HG02571 (cell line): ENCODE results near the gene TMEM235.
"Not testable (repeated sequence)": the region's sequence is repeated elsewhere in the genome, so short reads cannot be mapped to it uniquely, and the experiment has no call there.

Source experiments
- ATAC-seq: cut with Tn5 transposase; IDR thresholded peaks from one replicate; pipeline ENCODE4 v1.9.1; 2021; ENCODE audit warnings: mild to moderate bottlenecking, moderate library complexity; ENCODE audit not compliant: unreplicated experiment

TMEM235 gene

DNA sequence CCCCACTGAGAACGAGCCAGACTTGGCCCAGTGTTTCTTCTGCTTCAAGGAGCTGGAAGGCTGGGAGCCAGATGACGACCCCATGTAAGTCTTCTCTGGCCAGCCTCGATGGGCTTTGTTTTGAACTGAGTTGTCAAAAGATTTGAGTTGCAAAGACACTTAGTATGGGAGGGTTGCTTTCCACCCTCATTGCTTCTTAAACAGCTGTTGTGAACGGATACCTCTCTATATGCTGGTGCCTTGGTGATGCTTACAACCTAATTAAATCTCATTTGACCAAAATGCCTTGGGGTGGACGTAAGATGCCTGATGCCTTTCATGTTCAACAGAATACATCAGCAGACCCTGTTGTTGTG lies 16.7 kb upstream of the TMEM235 start:
- no peak for ATAC-seq

DNA sequence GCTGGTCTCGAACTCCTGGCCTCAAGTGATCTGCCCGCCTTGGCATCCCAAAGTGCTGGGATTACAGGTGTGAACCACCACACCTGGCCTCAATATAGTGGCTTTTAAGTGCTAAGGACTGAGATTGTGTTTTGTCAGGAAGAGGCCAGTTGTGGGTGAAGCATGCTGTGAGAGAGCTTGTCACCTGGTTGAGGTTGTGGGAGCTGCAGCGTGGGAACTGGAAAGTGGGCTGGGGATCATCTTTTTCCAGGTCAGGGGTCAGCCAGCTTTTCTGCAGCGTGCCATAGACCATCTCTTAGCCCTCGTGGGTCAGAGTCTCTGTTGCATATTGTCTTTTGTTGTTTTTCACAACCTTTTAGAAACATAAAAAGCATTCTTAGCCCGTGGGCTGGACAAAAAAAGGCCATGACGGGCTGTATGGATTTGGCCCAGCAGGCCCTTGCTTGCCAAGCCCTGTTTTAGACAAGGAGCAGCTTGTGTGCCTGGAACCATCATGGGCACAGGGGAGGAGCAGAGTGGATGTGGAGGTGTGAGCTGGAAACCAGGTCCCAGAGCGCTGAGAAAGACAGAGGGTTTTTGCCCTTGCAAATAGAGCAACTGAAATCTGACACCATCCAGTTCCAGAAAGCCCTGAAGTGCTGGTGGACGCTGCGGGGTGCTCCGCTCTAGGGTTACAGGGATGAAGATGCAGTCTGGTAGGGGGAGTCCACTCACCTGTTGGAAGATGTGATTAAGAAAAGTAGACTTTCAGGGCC lies 11.9 kb upstream of the TMEM235 start:
- ATAC-seq = no peak

DNA sequence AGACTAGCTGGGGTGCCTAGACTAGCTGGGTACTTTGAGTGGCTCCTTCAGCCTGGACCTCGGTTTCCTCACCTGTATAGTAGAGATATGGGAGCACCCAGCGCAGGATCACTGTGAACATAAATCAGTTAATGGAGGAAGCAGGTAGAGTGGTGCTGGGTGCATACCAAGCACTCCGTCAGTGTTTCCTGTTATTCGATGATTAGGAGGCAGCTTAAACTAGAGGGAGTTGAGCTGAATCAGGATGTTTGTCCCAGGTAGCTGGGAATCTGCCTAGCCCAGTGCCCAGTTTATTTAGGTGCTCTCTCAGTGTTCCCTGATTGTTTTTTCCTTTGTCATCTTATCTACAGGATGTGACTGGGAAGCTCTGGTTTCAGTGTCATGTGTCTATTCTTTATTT lies 8.4 kb upstream of the TMEM235 start:
- no peak for ATAC-seq

DNA sequence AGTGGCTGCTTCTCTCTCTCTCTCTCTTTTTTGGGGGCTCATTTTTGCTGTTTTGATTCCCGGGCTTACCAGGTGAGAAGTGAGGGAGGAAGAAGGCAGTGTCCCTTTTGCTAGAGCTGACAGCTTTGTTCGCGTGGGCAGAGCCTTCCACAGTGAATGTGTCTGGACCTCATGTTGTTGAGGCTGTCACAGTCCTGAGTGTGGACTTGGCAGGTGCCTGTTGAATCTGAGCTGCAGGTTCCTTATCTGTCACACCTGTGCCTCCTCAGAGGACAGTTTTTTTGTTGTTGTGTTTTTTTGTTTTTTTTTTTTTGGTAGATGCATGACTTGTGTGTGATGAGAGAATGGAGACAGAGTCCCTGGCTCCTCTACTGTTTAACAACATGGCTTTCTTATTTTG lies 7.7 kb upstream of the TMEM235 start:
- no peak for ATAC-seq

DNA sequence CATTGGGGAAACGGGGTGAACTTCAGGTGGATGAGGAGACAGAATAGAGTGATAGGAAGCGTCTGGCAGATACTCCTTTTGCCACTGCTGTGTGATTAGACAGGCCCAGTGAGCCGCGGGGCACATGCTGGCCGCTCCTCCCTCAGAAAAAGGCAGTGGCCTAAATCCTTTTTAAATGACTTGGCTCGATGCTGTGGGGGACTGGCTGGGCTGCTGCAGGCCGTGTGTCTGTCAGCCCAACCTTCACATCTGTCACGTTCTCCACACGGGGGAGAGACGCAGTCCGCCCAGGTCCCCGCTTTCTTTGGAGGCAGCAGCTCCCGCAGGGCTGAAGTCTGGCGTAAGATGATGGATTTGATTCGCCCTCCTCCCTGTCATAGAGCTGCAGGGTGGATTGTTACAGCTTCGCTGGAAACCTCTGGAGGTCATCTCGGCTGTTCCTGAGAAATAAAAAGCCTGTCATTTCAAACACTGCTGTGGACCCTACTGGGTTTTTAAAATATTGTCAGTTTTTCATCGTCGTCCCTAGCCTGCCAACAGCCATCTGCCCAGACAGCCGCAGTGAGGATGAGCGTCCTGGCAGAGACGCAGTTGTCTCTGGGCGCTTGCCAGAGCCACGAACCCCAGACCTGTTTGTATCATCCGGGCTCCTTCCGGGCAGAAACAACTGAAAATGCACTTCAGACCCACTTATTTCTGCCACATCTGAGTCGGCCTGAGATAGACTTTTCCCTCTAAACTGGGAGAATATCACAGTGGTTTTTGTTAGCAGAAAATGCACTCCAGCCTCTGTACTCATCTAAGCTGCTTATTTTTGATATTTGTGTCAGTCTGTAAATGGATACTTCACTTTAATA lies 7.0 kb upstream of the TMEM235 start:
- ATAC-seq = no peak

DNA sequence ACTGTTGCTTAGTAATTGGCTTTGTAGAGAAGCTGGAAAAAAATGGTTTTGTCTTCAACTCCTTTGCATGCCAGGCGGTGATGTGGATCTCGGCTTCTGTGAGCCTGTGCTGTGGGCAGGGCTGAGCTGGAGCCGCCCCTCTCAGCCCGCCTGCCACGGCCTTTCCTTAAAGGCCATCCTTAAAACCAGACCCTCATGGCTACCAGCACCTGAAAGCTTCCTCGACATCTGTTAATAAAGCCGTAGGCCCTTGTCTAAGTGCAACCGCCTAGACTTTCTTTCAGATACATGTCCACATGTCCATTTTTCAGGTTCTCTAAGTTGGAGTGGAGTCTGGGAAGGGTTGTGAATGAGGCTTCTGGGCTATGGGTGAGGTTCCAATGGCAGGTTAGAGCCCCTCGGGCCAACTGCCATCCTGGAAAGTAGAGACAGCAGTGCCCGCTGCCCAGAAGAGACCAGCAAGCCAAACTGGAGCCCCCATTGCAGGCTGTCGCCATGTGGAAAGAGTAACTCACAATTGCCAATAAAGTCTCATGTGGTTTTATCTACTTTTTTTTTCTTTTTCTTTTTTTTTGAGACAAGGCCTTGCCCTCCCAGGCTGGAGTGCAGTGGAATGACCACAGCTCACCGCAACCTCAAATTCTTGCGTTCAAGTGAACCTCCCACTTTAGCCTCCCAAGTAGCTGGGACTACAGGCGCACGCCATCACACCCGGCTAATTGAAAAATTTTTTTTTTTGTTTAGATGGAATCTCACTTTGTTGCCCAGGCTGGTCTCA lies 6.2 kb upstream of the TMEM235 start:
- ATAC-seq = no peak

DNA sequence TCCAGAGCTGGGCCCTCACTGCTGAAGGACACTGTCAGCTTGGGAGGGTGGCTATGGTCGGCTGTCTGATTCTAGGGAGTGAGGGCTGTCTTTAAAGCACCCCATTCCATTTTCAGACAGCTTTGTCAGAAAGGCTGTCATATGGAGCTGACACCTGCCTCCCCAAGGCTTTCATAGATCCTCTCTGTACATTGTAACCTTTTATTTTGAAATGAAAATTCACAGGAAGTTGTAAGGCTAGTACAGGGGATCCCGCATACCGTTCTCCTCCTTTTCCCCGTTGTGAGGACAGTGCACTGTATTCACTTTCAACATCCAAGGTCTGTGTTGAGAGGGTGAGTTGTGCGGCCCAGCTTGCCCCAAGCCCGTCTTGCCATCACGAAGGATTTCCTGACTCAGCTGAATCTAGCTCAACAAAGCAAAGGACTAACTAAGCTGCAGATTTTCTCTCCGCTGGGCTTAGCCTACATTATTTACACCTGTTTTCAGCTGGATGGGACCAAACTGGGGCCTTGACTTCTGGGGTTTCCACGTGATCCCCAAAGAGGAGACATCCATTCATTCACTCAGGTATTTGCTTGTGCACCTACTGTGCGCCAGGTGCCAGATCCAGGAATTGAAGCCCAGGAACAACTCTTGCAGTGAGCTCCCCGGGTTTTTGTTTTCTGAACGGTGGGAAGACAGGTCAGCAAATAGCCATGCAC lies 5.2 kb upstream of the TMEM235 start:
- no peak for ATAC-seq

DNA sequence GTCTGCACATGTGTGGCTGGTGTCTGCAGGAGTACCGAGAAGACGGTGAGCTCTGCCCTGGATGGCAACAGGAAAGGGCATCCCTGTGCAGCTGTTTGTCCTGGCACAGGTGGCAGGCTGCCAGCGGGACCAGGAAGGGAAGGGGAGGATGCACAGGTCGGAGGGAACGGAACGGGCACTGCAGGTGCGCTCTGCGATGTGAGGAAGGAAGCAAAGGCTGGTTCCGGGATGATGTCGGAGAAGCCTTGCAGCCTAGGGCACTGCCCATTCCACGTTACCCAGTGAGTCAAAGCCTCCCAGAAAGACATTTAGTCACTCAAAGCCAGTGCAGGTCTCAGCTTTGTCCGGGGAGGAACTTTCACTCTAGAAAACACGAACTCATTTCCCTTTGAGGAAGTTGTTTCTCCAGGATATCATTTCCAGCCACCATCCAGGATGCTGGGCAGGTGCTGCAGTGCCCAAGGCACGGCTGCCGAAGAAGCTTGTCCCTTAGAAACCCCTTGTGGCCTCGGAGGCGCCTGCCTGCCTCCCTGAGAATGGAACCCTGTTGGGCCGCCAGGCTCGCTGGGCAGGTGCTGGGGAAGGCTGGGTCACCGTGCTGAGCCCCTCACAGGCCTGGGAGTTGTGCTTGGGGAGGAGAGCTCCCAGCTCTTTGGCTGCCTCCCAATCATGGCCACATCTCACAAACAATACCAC lies 4.5 kb upstream of the TMEM235 start:
- no peak for ATAC-seq

DNA sequence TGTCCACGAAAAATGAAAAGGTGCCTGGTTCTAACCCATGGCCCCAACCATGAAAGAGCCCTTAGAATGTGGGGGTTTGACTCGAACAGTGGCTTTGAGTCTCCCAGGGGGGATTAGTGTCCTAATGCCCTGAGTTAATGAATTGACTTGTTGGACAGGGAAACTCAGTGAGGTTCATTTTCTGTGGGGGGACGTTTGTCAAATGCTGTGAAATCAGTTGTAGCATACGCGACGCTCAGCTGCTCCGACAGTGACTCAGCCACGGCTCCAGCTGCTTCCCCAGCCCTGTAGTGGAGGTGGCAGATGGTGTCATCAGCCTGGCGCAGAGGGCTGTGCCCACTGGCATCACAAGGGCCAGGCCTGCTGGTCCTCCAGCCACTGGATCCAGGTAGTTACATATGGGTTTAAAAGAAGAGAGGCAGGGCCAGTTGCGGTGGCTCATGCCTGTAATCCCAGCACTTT lies 3.9 kb upstream of the TMEM235 start:
- ATAC-seq = no peak

DNA sequence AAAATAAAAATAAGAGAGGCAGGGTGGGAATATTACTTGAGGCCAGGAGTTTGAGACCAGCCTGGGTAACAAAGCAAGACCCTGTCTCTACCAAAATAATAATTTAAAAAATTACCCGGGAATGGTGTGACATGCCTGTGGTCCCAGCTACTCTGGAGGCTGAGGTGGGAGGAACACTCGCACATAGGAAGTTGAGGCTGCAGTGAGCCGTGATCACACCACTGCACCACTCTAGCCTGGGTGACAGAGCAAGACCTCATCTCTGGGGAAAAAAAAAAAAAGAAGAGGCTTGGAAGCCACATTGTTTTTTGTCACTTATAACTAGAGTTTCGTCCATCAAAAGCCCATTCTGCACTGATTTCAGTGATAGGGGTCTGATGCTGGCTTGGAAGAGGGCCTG lies 3.3 kb upstream of the TMEM235 start:
- no peak for ATAC-seq

DNA sequence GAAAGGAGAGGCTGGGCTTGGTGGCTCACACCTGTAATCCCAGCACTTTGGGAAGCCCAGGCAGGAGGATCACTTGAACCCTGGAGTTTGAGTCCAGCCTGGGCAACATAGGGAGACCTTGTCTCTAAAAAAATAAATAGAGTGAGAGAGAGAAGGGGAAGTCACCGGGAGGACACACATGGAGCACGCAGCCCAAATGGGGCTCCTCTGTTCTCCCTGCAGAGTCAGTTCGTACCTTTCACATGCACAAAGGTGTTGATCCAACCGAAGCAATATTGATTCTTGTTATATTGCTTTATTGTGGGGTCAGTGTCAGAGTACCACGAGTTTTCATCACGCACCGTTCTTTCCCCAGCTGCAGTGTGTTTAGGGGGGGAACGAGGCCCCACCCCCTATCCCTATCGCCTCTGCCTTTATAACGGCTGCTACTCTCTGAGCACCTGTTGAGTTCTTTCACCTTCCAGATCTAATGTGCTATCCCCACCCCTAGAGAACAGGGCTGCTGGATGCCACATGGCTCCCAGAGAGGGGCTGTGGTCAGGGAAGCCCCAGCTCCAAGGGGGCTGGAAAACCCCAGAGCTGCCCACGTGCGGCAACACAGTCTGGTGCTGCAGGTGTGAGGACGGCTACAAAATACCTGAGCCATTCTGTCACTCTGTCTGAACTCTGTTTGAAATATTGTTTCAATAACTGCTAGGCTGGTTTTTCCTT lies 1.0 kb upstream of the TMEM235 start:
- ATAC-seq = no peak

DNA sequence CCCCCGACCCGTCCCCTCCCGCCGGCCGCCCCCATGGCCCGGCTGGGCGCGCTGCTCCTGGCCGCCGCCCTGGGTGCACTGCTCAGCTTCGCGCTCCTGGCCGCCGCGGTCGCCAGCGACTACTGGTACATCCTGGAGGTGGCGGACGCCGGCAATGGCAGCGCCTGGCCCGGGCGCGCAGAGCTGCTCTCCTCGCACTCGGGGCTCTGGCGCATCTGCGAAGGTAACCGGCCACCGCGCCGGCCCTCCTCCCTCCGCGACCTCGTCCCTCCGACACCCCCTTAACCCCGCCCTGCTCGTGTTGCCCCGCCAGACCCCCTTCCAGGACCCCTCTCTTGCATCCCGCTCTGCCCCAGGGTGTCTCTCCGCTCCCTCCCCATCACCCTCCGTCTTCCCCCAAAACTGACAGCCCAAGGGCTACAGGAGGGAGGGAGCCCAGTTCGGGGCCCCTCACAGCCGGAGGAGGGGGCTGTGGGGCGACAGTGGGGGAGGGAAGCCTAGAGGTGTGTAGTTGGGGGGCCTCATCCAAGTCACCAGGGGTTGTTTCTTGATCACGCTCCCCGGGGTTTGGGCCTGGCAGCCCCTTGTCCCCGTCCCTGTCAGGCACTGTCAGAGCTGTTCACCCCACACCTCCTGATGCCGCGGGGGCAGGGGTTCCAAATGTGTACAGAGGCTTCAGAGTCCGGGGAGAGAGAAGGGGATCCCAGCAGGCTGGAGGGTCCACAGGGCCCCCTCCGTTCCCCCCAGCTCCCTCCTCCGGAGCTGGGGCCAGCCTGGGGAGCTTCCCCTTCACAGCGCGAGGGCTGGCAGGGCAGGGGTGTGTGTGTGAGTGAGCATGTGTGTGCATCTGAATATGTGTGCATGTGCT lies 794 bp downstream of the TMEM235 start:
- no peak for ATAC-seq

DNA sequence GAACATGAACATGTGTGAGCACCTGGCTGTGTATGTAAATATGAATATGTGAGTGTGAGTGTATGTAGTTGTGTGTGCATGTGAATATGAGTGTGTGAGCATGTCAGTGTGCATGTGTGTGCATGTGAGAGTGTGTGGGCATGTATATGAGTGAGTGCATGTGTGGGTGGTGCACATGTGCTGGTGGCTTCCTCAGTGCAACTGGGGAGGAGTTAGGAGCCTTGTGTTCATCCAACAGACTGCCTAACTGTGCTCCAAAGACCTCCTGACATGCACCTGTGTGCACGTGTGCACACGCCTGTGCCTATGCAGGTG lies 1.4 kb downstream of the TMEM235 start:
- no peak for ATAC-seq

DNA sequence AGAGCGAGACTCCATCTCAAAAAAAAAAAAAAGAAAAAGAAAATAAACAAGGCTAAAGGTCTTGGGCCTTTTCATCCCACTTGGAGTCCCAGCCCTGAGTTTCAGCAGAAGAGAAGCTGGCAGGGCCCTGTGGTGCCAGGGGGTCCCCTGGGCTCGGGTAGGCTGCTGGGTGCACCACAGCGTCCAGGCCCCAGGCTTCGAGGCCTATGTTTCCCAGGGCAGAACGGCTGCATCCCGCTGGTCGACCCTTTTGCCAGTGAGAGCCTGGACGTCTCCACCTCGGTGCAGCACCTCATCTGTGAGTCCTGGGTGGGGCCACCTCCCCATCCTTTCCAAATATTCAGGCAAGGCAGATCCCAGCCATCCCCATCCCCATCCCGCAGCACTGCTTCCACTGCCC lies 2.2 kb downstream of the TMEM235 start:
- ATAC-seq = no peak

DNA sequence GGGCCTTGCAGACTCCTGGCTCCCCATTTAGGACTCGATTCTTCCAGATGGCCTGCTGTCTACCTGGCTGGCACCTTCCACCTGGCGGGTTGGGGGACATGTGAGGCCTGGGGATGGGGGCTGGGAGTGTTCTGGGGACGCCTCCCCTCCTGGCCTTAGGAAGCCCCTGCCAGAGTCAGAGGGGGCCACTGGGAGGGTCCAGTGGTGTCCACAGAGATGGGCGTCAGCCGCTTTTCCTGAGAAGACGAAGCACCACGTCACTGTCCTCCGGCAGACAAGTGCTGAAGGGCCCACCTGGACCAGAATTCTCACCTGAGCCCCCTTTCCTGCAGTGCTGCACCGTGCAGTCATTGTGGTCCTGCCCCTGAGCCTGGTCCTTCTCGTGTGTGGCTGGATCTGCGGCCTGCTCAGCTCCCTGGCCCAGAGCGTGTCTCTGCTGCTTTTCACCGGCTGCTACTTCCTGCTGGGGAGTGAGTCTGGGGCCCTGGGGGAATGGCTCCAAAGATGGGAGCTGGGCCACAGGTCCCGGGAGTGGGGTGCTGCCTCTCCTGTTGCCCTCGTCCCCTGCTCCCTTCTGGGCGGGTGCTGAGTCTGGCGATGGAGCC lies 2.9 kb downstream of the TMEM235 start:
- ATAC-seq = no peak

DNA sequence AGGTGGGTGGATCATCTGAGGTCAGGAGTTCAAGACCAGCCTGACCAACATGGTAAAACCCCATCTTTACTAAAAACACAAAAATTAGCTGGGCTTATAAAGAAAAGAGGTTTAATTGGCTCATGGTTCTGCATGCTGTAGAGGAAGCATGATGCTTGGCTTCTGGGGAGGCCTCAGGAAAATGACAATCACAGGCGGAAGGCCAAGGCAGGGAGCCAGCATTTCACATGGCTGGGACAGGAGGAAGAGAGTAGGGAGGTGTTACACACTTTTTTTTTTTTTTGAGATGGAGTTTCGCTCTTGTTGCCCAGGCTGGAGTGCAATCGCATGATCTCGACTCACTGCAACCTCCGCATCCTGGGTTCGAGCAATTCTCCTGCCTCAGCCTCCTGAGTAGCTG lies 3.6 kb downstream of the TMEM235 start:
- not testable (repeated sequence) for ATAC-seq

DNA sequence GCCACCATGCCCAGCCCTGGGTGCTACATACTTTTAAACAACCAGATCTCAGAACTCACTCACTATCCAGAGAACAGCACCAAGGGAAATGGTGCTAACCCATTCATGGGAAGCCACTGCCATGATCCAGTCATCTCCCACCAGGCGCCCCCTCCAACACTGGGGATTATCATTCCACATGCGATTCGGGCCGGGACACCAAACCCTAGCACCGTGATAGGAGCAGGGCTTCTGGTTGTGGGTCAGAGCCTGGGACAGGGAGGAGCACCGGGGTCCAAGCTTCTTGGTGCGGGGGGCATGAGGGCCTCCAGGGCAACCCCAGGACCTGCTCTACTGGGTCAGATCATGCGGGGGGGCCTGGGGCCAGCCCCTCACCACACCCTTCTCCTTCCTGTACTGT lies 4.5 kb downstream of the TMEM235 start:
- no peak for ATAC-seq

DNA sequence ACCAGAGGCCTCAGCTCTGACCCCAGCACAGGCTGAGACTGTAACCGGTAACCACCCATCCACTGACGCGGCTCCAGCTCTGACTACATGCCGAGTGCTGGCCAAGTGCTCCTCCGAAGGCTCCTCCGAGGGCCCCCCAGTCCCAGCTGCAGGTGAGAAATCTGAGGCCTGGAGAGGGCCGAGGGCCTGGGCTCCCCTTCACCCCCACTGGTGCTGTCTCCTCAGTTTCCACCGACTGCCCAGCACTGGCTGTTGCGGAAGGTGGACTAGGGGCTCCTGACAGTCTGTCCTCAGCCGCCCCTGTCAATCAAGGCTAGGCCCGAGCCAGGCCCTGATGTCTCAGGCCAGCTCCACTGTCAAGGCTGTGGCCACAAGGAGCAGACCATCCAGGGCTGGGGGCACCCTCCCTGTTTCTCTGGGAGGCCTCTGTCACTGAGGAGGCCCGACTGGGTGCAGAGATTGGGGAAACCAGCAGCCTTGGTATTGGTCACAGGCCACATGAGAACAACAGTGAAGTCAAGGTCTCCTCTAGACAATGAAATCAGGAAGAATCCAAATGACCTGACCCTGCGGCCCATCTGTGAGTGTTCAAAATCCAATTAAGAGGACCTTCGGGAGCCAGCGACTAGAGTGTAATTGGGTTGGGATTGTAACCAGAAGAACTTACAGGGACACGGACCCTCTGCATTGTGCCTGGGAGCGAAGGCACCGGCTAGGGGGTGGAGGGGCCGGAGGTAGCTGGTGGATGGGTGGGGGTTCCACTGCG lies 5.1 kb downstream of the TMEM235 start:
- ATAC-seq = no peak
